Measurements from ENCODE around the gene ELF5.

The ELF5 gene

GRCh38 chr11:34529643-34530042 lies 16.0 kb upstream of the ELF5 start:
- no peak overlapping the region for H3K4me2 ChIP-seq (ENCODE audit: low read length)
- H3K27ac ChIP-seq (ENCODE audit: low read depth, low read length, poor library complexity, severe bottlenecking) = no peak overlapping the region

GRCh38 chr11:34528072-34528471 lies 14.5 kb upstream of the ELF5 start:
- H3K27me3 ChIP-seq (ENCODE audit: insufficient read depth, low read length) = no peaks in the 10 kb centered on the region
- no peaks in the 10 kb centered on the region for H3K79me2 ChIP-seq (ENCODE audit: insufficient read depth, low read length)
- H3K9me3 ChIP-seq (ENCODE audit: low read length) = no peaks in the 10 kb centered on the region
- H2AFZ ChIP-seq (ENCODE audit: low read length) = no peak overlapping the region
- no peaks in the 10 kb centered on the region for H3K9me2 ChIP-seq (ENCODE audit: low read depth, low read length)
- no peaks in the 10 kb centered on the region for H4K20me1 ChIP-seq (ENCODE audit: insufficient read depth, low read length)
- TF ChIP-seq EZH2 (IDR thresholded peaks at IDR 0.05; ENCODE audit: borderline replicate concordance, low read length) (no peak), CTCF (IDR thresholded peaks at IDR 0.05; ENCODE audit: low read length) (no peak)
- no peak overlapping the region for H3K27ac ChIP-seq (ENCODE audit: low read depth, low read length, poor library complexity, severe bottlenecking)
- H3F3A ChIP-seq (ENCODE audit: insufficient read depth, low read length) = no peaks in the 10 kb centered on the region
- no peak overlapping the region for H3K4me3 ChIP-seq (ENCODE audit: low read depth, low read length, poor library complexity, severe bottlenecking)
- no peak overlapping the region for H3K4me2 ChIP-seq (ENCODE audit: low read length)
- no peaks in the 10 kb centered on the region for H3K36me3 ChIP-seq (ENCODE audit: insufficient read depth, low read length)
- no peak overlapping the region for H3K9ac ChIP-seq (ENCODE audit: low read length)
- no peaks in the 10 kb centered on the region for H3K4me1 ChIP-seq (ENCODE audit: insufficient read depth, low read length, severe bottlenecking)

More at GRCh38 chr11:34529643-34530042, 16.0 kb upstream of the ELF5 start:
- Histone ChIP-seq H3K4me3 (ENCODE audit: low read depth, low read length, poor library complexity, severe bottlenecking) (no peak overlapping the region), H3F3A (ENCODE audit: insufficient read depth, low read length) (no peaks in the 10 kb centered on the region), H3K79me2 (ENCODE audit: insufficient read depth, low read length) (no peaks in the 10 kb centered on the region), H3K36me3 (ENCODE audit: insufficient read depth, low read length) (no peaks in the 10 kb centered on the region), H3K9ac (ENCODE audit: low read length) (no peak overlapping the region), H3K9me2 (ENCODE audit: low read depth, low read length) (no peaks in the 10 kb centered on the region), H3K9me3 (ENCODE audit: low read length) (no peaks in the 10 kb centered on the region), H3K4me1 (ENCODE audit: insufficient read depth, low read length, severe bottlenecking) (no peaks in the 10 kb centered on the region), H2AFZ (ENCODE audit: low read length) (no peak overlapping the region), H3K27me3 (ENCODE audit: insufficient read depth, low read length) (no peaks in the 10 kb centered on the region), H4K20me1 (ENCODE audit: insufficient read depth, low read length) (no peaks in the 10 kb centered on the region)
- TF ChIP-seq CTCF (IDR thresholded peaks at IDR 0.05; ENCODE audit: low read length) (no peak), EZH2 (IDR thresholded peaks at IDR 0.05; ENCODE audit: borderline replicate concordance, low read length) (no peak)

- Histone ChIP-seq H3K4me2 (ENCODE audit: low read length) (peak overlapping the region; percentile 20; the same call in 1 of the 2 replicates), H3K4me3 (ENCODE audit: low read depth, low read length, poor library complexity, severe bottlenecking) (no peak overlapping the region), H3K27me3 (ENCODE audit: insufficient read depth, low read length) (no peaks in the 10 kb centered on the region), H3K9me3 (ENCODE audit: low read length) (no peaks in the 10 kb centered on the region), H3K4me1 (ENCODE audit: insufficient read depth, low read length, severe bottlenecking) (no peaks in the 10 kb centered on the region), H3K9me2 (ENCODE audit: low read depth, low read length) (no peaks in the 10 kb centered on the region), H3F3A (ENCODE audit: insufficient read depth, low read length) (no peaks in the 10 kb centered on the region), H4K20me1 (ENCODE audit: insufficient read depth, low read length) (no peaks in the 10 kb centered on the region), H3K79me2 (ENCODE audit: insufficient read depth, low read length) (no peaks in the 10 kb centered on the region), H3K36me3 (ENCODE audit: insufficient read depth, low read length) (no peaks in the 10 kb centered on the region), H2AFZ (ENCODE audit: low read length) (no peak overlapping the region), H3K9ac (ENCODE audit: low read length) (no peak overlapping the region), H3K27ac (ENCODE audit: low read depth, low read length, poor library complexity, severe bottlenecking) (no peak overlapping the region)
- TF ChIP-seq CTCF (IDR thresholded peaks at IDR 0.05; ENCODE audit: low read length) = no peak
- TF ChIP-seq EZH2 (IDR thresholded peaks at IDR 0.05; ENCODE audit: borderline replicate concordance, low read length) = no peak
Observed at GRCh38 chr11:34525888-34526657, 12.5 kb upstream of the ELF5 start.

Data from OCI-LY1 (cell line).